ENCODE measurements around the gene PSMG4. TPM values are rescaled to one million over a fixed set of nuclear protein-coding genes. Genes with fewer than 3 reads are reported as not detected.

Gene PSMG4
- total and polyA plus RNA-seq, 9 of the 15 experiments (the other 6 are each of a cell fraction or from before 2014, with no cell fraction given) = 12.9 to 185 (median 52.0) TPM

- TF ChIP-seq ZMIZ1 (IDR thresholded peaks at IDR 0.05; ENCODE audit: low read depth in 2 of 2, low read length in 2 of 2) (peak in 1 of 2 experiments; percentile 42; a peak in 1 of 4 replicates), EZH2 (IDR thresholded peaks at IDR 0.05; ENCODE audit: borderline replicate concordance, low read depth, low read length) (no peak), CBFA2T3 (IDR thresholded peaks at IDR 0.05) (peak; percentile 7; the same call in 1 of the 2 replicates), LEF1 (IDR thresholded peaks at IDR 0.05) (0 out of 2 replicates have a peak, but pooled peaks have one; percentile 23), ETV6 (IDR thresholded peaks at IDR 0.05; ENCODE audit: borderline replicate concordance in 1 of 2, low read depth in 2 of 2, low read length in 1 of 2) (no peak), ETV6 (CRISPR knock-in tag; IDR thresholded peaks at IDR 0.05; ENCODE audit: borderline replicate concordance) (no peak), ESRRA (IDR thresholded peaks at IDR 0.05; ENCODE audit: borderline replicate concordance, low read depth) (peak; percentile 22; the same call in 1 of the 2 replicates), CBX2 (IDR thresholded peaks at IDR 0.05; ENCODE audit: insufficient read depth, low read length, poor library complexity, severe bottlenecking) (no peak), ZNF184 (CRISPR knock-in tag; IDR thresholded peaks at IDR 0.05) (no peak), ETS2 (tag; IDR thresholded peaks at IDR 0.05; ENCODE audit: borderline replicate concordance, poor library complexity, severe bottlenecking) (no peak), ZNF324 (CRISPR knock-in tag; IDR thresholded peaks at IDR 0.05) (no peak), HNRNPUL1 (IDR thresholded peaks at IDR 0.05; ENCODE audit: low read length) (no peak), PHF8 (IDR thresholded peaks at IDR 0.05; ENCODE audit: borderline replicate concordance, low read length) (peak; percentile 19; the same call in 1 of the 2 replicates), ZNF280A (IDR thresholded peaks at IDR 0.05; ENCODE audit: low read depth, partially characterized antibody) (no peak), SMAD4 (CRISPR knock-in tag; conservative IDR thresholded peaks at IDR 0.05) (peak; percentile 59), NFATC3 (IDR thresholded peaks at IDR 0.05) (no peak), POLR2B (IDR thresholded peaks at IDR 0.05; ENCODE audit: low read depth, partially characterized antibody) (peak; percentile 44), ZBTB1 (CRISPR knock-in tag; IDR thresholded peaks at IDR 0.05; ENCODE audit: borderline replicate concordance, low read depth) (no peak), RCOR1 (IDR thresholded peaks at IDR 0.05; ENCODE audit: borderline replicate concordance in 1 of 2, low read depth in 2 of 2, low read length in 2 of 2) (peak in 1 of 2 experiments; percentile 92; a peak in 2 of 4 replicates)
Observed at GRCh38 chr6:3209114-3210023, 49.4 kb upstream of the PSMG4 start (continued).
